Neural cell (in vitro differentiated cells): ENCODE measurements around the gene ITIH4. TPM values are rescaled to one million over a fixed set of nuclear protein-coding genes. Genes with fewer than 3 reads are reported as not detected.

Experiments used
- H2AFZ ChIP-seq: fragments of 200-600, 300-800 bp; sonication (generic), shearing (Covaris generic); 2 replicates; pipeline ENCODE4 v1.6.0; 2014; ENCODE audit warnings: low read depth, mild to moderate bottlenecking, antibody characterized with exemption, low read length, moderate library complexity
- H3F3A ChIP-seq: fragments of 200-600 bp; shearing (Covaris generic); 2 replicates; pipeline ENCODE4 v1.6.1; 2016; ENCODE audit warnings: mild to moderate bottlenecking, moderate library complexity, mixed read lengths, antibody characterized with exemption, low read length; ENCODE audit not compliant: insufficient read depth, poor library complexity, severe bottlenecking
- H3K27ac ChIP-seq: fragments of 200-600, 300-800 bp; sonication (generic), shearing (Covaris generic); 2 replicates; pipeline ENCODE4 v1.5.1; 2014; ENCODE audit warnings: mild to moderate bottlenecking, low read length, moderate library complexity
- H3K27me3 ChIP-seq: fragments of 300-800, 200-600 bp; sonication (generic), shearing (Covaris generic); 2 replicates; pipeline ENCODE4 v1.6.0; 2014; ENCODE audit warnings: mild to moderate bottlenecking, low read depth, low read length, moderate library complexity; ENCODE audit not compliant: insufficient read depth
- H3K36me3 ChIP-seq: fragments of 300-800, 200-600 bp; sonication (generic), shearing (Covaris generic); 2 replicates; pipeline ENCODE4 v1.5.1; 2014; ENCODE audit warnings: mild to moderate bottlenecking, antibody characterized with exemption, low read length, moderate library complexity; ENCODE audit not compliant: insufficient read depth
- H3K4me2 ChIP-seq: fragments of 300-800, 200-600 bp; sonication (generic), shearing (Covaris generic); 2 replicates; pipeline ENCODE4 v1.6.0; 2014; ENCODE audit warnings: mild to moderate bottlenecking, low read length
- H3K4me3 ChIP-seq: fragments of 300-800, 200-600 bp; sonication (generic), shearing (Covaris generic); 2 replicates; pipeline ENCODE4 v1.5.1; 2014; ENCODE audit warnings: mild to moderate bottlenecking, low read length, moderate library complexity
- H3K79me2 ChIP-seq: fragments of 200-600 bp; shearing (Covaris generic); replicated peaks from 2 replicates; pipeline ENCODE4 v1.6.0; 2014; ENCODE audit warnings: mild to moderate bottlenecking, low read length, moderate library complexity; ENCODE audit not compliant: insufficient read depth
- H3K9ac ChIP-seq: fragments of 300-800, 200-600 bp; sonication (generic), shearing (Covaris generic); 2 replicates; pipeline ENCODE4 v1.6.1; 2016; ENCODE audit warnings: mild to moderate bottlenecking, low read length, mixed read lengths
- H3K9me2 ChIP-seq: fragments of 200-600 bp; shearing (Covaris generic); 2 replicates; pipeline ENCODE4 v1.6.1; 2016; ENCODE audit warnings: mild to moderate bottlenecking, low read length, mixed read lengths; ENCODE audit not compliant: insufficient read depth
- H3K9me3 ChIP-seq: fragments of 200-600, 300-800 bp; sonication (generic), shearing (Covaris generic); 2 replicates; pipeline ENCODE4 v1.6.1; 2016; ENCODE audit warnings: mild to moderate bottlenecking, mixed run types, low read length, moderate library complexity, mixed read lengths
- H4K20me1 ChIP-seq: fragments of 200-600 bp; shearing (Covaris generic); 2 replicates; pipeline ENCODE4 v1.6.1; 2016; ENCODE audit warnings: mild to moderate bottlenecking, mixed run types; ENCODE audit not compliant: insufficient read depth
- CTCF ChIP-seq: fragments of 450-650 bp; IDR thresholded peaks from 2 replicates; pipeline ENCODE4 v1.5.1; 2014; ENCODE audit warnings: antibody characterized with exemption, mild to moderate bottlenecking, moderate library complexity; ENCODE audit not compliant: poor library complexity, severe bottlenecking
- EP300 ChIP-seq: fragments of 450-650 bp; conservative IDR thresholded peaks from 2 replicates; pipeline ENCODE4 v1.6.1; 2014; ENCODE audit warnings: antibody characterized with exemption, mild to moderate bottlenecking, moderate library complexity; ENCODE audit not compliant: poor library complexity, severe bottlenecking
- EZH2 ChIP-seq: fragments of 200-600, 300-800 bp; shearing (Covaris generic), sonication (generic); IDR thresholded peaks from 2 replicates; pipeline ENCODE4 v1.6.1; 2014; ENCODE audit warnings: antibody characterized with exemption, low read length, borderline replicate concordance, mild to moderate bottlenecking; ENCODE audit not compliant: insufficient read depth, poor library complexity, severe bottlenecking
- MXI1 ChIP-seq: fragments of 450-650 bp; conservative IDR thresholded peaks from 2 replicates; pipeline ENCODE4 v1.6.1; 2014; ENCODE audit warnings: antibody characterized with exemption, mild to moderate bottlenecking; ENCODE audit not compliant: poor library complexity, severe bottlenecking
- POLR2AphosphoS5 ChIP-seq: IDR thresholded peaks from 2 replicates; pipeline ENCODE4 v1.6.1; 2012
- RAD21 ChIP-seq: fragments of 450-650 bp; conservative IDR thresholded peaks from 2 replicates; pipeline ENCODE4 v1.6.1; 2014; ENCODE audit warnings: antibody characterized with exemption, mild to moderate bottlenecking, moderate library complexity
- REST ChIP-seq: IDR thresholded peaks from 2 replicates; pipeline ENCODE4 v1.6.1; 2012; ENCODE audit warnings: borderline replicate concordance
- SMC3 ChIP-seq: fragments of 450-650 bp; conservative IDR thresholded peaks from 2 replicates; pipeline ENCODE4 v1.6.1; 2014; ENCODE audit warnings: antibody characterized with exemption, mild to moderate bottlenecking, moderate library complexity; ENCODE audit not compliant: poor library complexity
- TAF1 ChIP-seq: IDR thresholded peaks from 2 replicates; pipeline ENCODE4 v1.6.1; 2012; ENCODE audit warnings: low read depth
- polyA plus RNA-seq: library from polyadenylated mRNA; depleted of rRNA; stranded (reverse); fragments of >200 nt; gene quantifications from 2 replicates; pipeline ENCODE4 v1.2.3, GENCODE V29; 2014

The ITIH4 gene
- polyA plus RNA-seq, 1 donor from 2014 or later, result 16.3 TPM

DNA sequence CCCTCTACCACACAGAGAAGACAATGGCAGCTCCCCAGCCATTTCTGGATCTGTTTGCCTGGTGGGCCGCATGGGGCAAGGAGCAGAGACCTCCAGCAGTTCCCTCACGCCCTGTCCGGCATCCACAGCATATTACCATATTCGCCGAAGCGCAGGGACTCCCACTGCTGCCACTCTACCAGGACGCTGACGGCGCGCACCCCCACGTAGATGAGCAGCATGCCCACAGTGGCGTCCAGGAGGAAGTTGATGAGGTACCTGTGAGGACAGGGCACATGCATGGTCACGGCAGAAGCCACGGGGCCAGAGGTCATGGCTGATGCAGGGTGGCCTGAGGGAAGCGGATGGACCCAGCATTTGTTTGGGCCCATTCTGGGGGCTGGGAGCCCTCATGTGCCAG lies 19.2 kb upstream of the ITIH4 start:
- H3K9me2 ChIP-seq, result no peaks in the 10 kb centered on the region
- no peaks in the 10 kb centered on the region for H3F3A ChIP-seq
- H3K9ac ChIP-seq, result no peak overlapping the region
- H2AFZ ChIP-seq, result no peak overlapping the region
- H3K79me2 ChIP-seq, result no peaks in the 10 kb centered on the region
- H3K4me3 ChIP-seq, result no peak overlapping the region
- H3K9me3 ChIP-seq, result no peaks in the 10 kb centered on the region
- H3K4me2 ChIP-seq, result no peak overlapping the region
- H3K27ac ChIP-seq, result no peak overlapping the region
- TF ChIP-seq EZH2 (no peak), MXI1 (no peak), CTCF (no peak), RAD21 (no peak)
- no peaks in the 10 kb centered on the region for H3K27me3 ChIP-seq
- H3K36me3 ChIP-seq, result no peaks in the 10 kb centered on the region
- no peaks in the 10 kb centered on the region for H4K20me1 ChIP-seq

GRCh38 chr3:52848617-52849016 lies 18.1 kb upstream of the ITIH4 start:
- no peaks in the 10 kb centered on the region for H3F3A ChIP-seq
- H3K4me3 ChIP-seq, result no peak overlapping the region
- H3K9me2 ChIP-seq, result no peaks in the 10 kb centered on the region
- H3K4me2 ChIP-seq, result no peak overlapping the region
- no peaks in the 10 kb centered on the region for H3K36me3 ChIP-seq
- H2AFZ ChIP-seq, result no peak overlapping the region
- H3K79me2 ChIP-seq, result no peaks in the 10 kb centered on the region
- H4K20me1 ChIP-seq, result no peaks in the 10 kb centered on the region
- no peak overlapping the region for H3K9ac ChIP-seq
- no peak for TF ChIP-seq CTCF
- TF ChIP-seq RAD21, result no peak
- TF ChIP-seq EZH2, result no peak
- TF ChIP-seq EP300, result no peak
- no peak for TF ChIP-seq POLR2AphosphoS5
- no peak for TF ChIP-seq SMC3
- no peak for TF ChIP-seq TAF1
- no peak for TF ChIP-seq REST
- no peaks in the 10 kb centered on the region for H3K9me3 ChIP-seq
- no peaks in the 10 kb centered on the region for H3K27me3 ChIP-seq
- H3K27ac ChIP-seq, result no peak overlapping the region
